ENCODE measurements around the gene CTXN2. TPM values are rescaled to one million over a fixed set of nuclear protein-coding genes. Genes with fewer than 3 reads are reported as not detected.

CTXN2 gene
- total and polyA plus RNA-seq, 2 of the 13 experiments (the other 11 are each of a cell fraction or from before 2014, with no cell fraction given), result not detected

DNA sequence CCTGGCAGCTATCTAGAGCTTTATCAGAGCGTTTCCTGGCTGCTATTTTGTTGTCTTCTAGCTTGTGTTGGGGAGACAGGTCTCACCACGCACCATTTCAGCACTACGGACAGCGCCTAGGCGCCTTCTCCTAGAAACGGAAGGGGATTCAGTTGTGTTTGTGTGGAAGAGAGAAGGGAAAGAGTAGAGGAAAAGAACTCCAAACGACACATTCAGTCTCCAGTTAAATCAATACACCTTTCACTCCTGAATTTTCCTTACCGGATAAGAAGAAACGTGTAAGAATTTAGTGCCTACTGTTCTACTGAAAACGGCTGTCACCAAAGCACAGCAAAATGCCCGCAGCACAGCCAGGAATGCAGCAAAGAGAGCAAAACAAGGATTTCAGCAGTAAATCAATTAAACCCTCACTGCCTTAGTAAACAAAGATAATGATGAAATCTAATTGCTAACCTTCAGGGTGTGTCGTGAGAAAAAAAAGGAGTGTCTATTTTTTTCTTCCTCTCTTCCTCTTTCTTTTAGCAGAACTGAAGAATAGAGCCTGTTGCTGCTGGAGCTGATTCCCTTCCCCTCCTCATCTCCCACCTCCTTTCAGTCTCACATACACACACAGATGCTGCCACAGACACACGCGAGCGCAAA lies 412 bp upstream of the CTXN2 start (continued):
- TF ChIP-seq ZNF329 (CRISPR knock-in tag; IDR thresholded peaks at IDR 0.05; ENCODE audit: low read depth) (no peak), ASH2L (IDR thresholded peaks at IDR 0.05; ENCODE audit: insufficient read length, low read depth, low read length) (no peak), TARDBP (CRISPR knock-in tag; IDR thresholded peaks at IDR 0.05) (no peak), RFX1 (IDR thresholded peaks at IDR 0.05) (no peak), NR3C1 (CRISPR knock-in tag; IDR thresholded peaks at IDR 0.05) (no peak), ZNF570 (CRISPR knock-in tag; IDR thresholded peaks at IDR 0.05; ENCODE audit: borderline replicate concordance) (no peak), ZNF841 (CRISPR knock-in tag; IDR thresholded peaks at IDR 0.05; ENCODE audit: borderline replicate concordance) (no peak), KLF9 (CRISPR knock-in tag; IDR thresholded peaks at IDR 0.05; ENCODE audit: low read depth) (no peak), ZZZ3 (CRISPR knock-in tag; IDR thresholded peaks at IDR 0.05; ENCODE audit: borderline replicate concordance) (no peak), ZNF253 (CRISPR knock-in tag; IDR thresholded peaks at IDR 0.05; ENCODE audit: borderline replicate concordance) (no peak), ZBTB46 (CRISPR knock-in tag; IDR thresholded peaks at IDR 0.05; ENCODE audit: borderline replicate concordance) (no peak), ZNF672 (CRISPR knock-in tag; IDR thresholded peaks at IDR 0.05) (no peak), ZNF326 (CRISPR knock-in tag; IDR thresholded peaks at IDR 0.05; ENCODE audit: borderline replicate concordance) (no peak), ZBTB25 (CRISPR knock-in tag; IDR thresholded peaks at IDR 0.05) (0 out of 2 replicates have a peak, but pooled peaks have one; percentile 30), GFI1 (CRISPR knock-in tag; IDR thresholded peaks at IDR 0.05; ENCODE audit: borderline replicate concordance) (no peak), TAF1 (CRISPR knock-in tag; IDR thresholded peaks at IDR 0.05) (no peak)
- TF ChIP-seq, protein P1, sequence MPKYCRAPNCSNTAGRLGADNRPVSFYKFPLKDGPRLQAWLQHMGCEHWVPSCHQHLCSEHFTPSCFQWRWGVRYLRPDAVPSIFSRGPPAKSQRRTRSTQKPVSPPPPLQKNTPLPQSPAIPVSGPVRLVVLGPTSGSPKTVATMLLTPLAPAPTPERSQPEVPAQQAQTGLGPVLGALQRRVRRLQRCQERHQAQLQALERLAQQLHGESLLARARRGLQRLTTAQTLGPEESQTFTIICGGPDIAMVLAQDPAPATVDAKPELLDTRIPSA (CRISPR knock-in tag; IDR thresholded peaks at IDR 0.05; ENCODE audit: borderline replicate concordance), result no peak
- TF ChIP-seq, protein P2, sequence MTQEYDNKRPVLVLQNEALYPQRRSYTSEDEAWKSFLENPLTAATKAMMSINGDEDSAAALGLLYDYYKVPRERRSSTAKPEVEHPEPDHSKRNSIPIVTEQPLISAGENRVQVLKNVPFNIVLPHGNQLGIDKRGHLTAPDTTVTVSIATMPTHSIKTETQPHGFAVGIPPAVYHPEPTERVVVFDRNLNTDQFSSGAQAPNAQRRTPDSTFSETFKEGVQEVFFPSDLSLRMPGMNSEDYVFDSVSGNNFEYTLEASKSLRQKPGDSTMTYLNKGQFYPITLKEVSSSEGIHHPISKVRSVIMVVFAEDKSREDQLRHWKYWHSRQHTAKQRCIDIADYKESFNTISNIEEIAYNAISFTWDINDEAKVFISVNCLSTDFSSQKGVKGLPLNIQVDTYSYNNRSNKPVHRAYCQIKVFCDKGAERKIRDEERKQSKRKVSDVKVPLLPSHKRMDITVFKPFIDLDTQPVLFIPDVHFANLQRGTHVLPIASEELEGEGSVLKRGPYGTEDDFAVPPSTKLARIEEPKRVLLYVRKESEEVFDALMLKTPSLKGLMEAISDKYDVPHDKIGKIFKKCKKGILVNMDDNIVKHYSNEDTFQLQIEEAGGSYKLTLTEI (CRISPR knock-in tag; conservative IDR thresholded peaks at IDR 0.05), result no peak
- TF ChIP-seq, protein P3, sequence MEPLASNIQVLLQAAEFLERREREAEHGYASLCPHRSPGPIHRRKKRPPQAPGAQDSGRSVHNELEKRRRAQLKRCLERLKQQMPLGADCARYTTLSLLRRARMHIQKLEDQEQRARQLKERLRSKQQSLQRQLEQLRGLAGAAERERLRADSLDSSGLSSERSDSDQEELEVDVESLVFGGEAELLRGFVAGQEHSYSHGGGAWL (CRISPR knock-in tag; IDR thresholded peaks at IDR 0.05), result 0 out of 2 replicates have a peak, but pooled peaks have one; percentile 40

Data from HepG2 (cell line).